ENCODE measurements around the gene EPHA8. TPM values are rescaled to one million over a fixed set of nuclear protein-coding genes. Genes with fewer than 3 reads are reported as not detected.

Gene EPHA8
- total and polyA plus RNA-seq, 2 donors (not counting 1 experiment from before 2014, with no cell fraction given): not detected

- no peaks in the 10 kb centered on the region for H3K9me3 Mint-ChIP-seq (ENCODE audit: insufficient read depth)
- Histone ChIP-seq H3K79me2 (ENCODE audit: control insufficient read depth, insufficient read depth, low read length) (no peaks in the 10 kb centered on the region), H3K27ac (ENCODE audit: low read length in 2 of 2) (no peak overlapping the region), H3K4me3 (ENCODE audit: control extremely low read depth in 1 of 5, extremely low read depth in 1 of 5, insufficient read depth in 1 of 5, low read depth in 2 of 5, low read length in 4 of 5) (no peak overlapping the region), H3K9ac (ENCODE audit: low read length) (no peak overlapping the region), H4K20me1 (ENCODE audit: control insufficient read depth, insufficient read depth, low read length, poor library complexity, severe bottlenecking) (no peaks in the 10 kb centered on the region), H3K9me3 (ENCODE audit: control extremely low read depth in 1 of 3, control insufficient read depth in 2 of 3, insufficient read depth in 1 of 3, low read length in 2 of 3) (peaks cover 0 to 5% (median 0%) of the 10 kb centered on the region in 3 donors), H3K4me2 (replicated peaks; ENCODE audit: low read depth, low read length, poor library complexity, severe bottlenecking) (no peak overlapping the region), H2AFZ (ENCODE audit: insufficient read depth, low read depth, low read length, poor library complexity, severe bottlenecking) (no peak overlapping the region), H3K27me3 (replicated peaks in 1 of 4; ENCODE audit: control extremely low read depth in 1 of 4, control insufficient read depth in 3 of 4, insufficient read depth in 4 of 4, low read length in 3 of 4) (peaks cover 0 to 24% (median 0%) of the 10 kb centered on the region in 4 experiments), H3K4me1 (ENCODE audit: control insufficient read depth in 2 of 2, insufficient read depth in 2 of 2, low read length in 2 of 2) (peaks cover 0 to 4% of the 10 kb centered on the region in 2 donors), H3K36me3 (replicated peaks in 1 of 2; ENCODE audit: control extremely low read depth in 1 of 2, control insufficient read depth in 1 of 2, extremely low read depth in 1 of 2, insufficient read depth in 2 of 2, low read length in 1 of 2) (no peaks in the 10 kb centered on the region)
- WGBS (ENCODE audit: insufficient coverage): 70% methylated on average over 8 of the region's 8 CpGs
- H3K27ac Mint-ChIP-seq: no peak overlapping the region
- CTCF ChIA-PET: interaction anchor here (1.1 to 3.2 kb wide), 4 partner anchors 46 to 510 kb away, joined by 3 to 26 read pairs (median 6); no protein-coding TSS in a partner anchor
- intact Hi-C loops (cut with micrococcal nuclease): no loop called here
- POLR2A ChIA-PET: no interaction called here
- H3K4me1 Mint-ChIP-seq: no peaks in the 10 kb centered on the region
- ATAC-seq (ENCODE audit: low read depth) (no peak), DNase-seq (no peak)
- H3K27me3 Mint-ChIP-seq: peaks cover 24% of the 10 kb centered on the region
- H3K4me3 Mint-ChIP-seq: no peak overlapping the region
- TF ChIP-seq EZH2 (IDR thresholded peaks at IDR 0.05; ENCODE audit: borderline replicate concordance, insufficient read depth, low read depth, low read length, poor library complexity, severe bottlenecking) (no peak), CTCF (IDR thresholded peaks at IDR 0.05) (no peak)
Measured at GRCh38 chr1:22641247-22641646, 78.0 kb downstream of the EPHA8 start.

GRCh38 chr1:22641906-22642636 lies 78.8 kb downstream of the EPHA8 start:
- WGBS (ENCODE audit: insufficient coverage): 11% methylated on average over 11 of the region's 18 CpGs
- POLR2A ChIA-PET: no interaction called here

More at GRCh38 chr1:22641906-22642636, 78.8 kb downstream of the EPHA8 start:
- H3K9ac ChIP-seq (ENCODE audit: low read length): no peak overlapping the region
- H3K4me1 ChIP-seq (ENCODE audit: control insufficient read depth in 2 of 2, insufficient read depth in 2 of 2, low read length in 2 of 2): peaks cover 0 to 4% of the 10 kb centered on the region in 2 donors
- ATAC-seq (ENCODE audit: low read depth) (peak; percentile 81), DNase-seq (peak; percentile 73)
- Mint-ChIP-seq H3K4me3 (no peak overlapping the region), H3K27me3 (peaks cover 20% of the 10 kb centered on the region), H3K4me1 (no peaks in the 10 kb centered on the region), H3K9me3 (ENCODE audit: insufficient read depth) (no peaks in the 10 kb centered on the region), H3K27ac (no peak overlapping the region)
- no peaks in the 10 kb centered on the region for H3K36me3 ChIP-seq (replicated peaks in 1 of 2; ENCODE audit: control extremely low read depth in 1 of 2, control insufficient read depth in 1 of 2, extremely low read depth in 1 of 2, insufficient read depth in 2 of 2, low read length in 1 of 2)
- H3K4me2 ChIP-seq (replicated peaks; ENCODE audit: low read depth, low read length, poor library complexity, severe bottlenecking): peak overlapping the region; percentile 17
- CTCF ChIA-PET: interaction anchor here (0.9 to 3.2 kb wide), 6 partner anchors 9 to 516 kb away, joined by 3 to 26 read pairs (median 3); no protein-coding TSS in a partner anchor
- H3K9me3 ChIP-seq (ENCODE audit: control extremely low read depth in 1 of 3, control insufficient read depth in 2 of 3, insufficient read depth in 1 of 3, low read length in 2 of 3): no peaks in the 10 kb centered on the region
- intact Hi-C loops (cut with micrococcal nuclease): no loop called here
- no peaks in the 10 kb centered on the region for H4K20me1 ChIP-seq (ENCODE audit: control insufficient read depth, insufficient read depth, low read length, poor library complexity, severe bottlenecking)
- no peak overlapping the region for H3K27ac ChIP-seq (ENCODE audit: low read length in 2 of 2)
- TF ChIP-seq EZH2 (IDR thresholded peaks at IDR 0.05; ENCODE audit: borderline replicate concordance, insufficient read depth, low read depth, low read length, poor library complexity, severe bottlenecking) (no peak), CTCF (IDR thresholded peaks at IDR 0.05) (peak; percentile 81)
- H3K4me3 ChIP-seq (ENCODE audit: control extremely low read depth in 1 of 5, extremely low read depth in 1 of 5, insufficient read depth in 1 of 5, low read depth in 2 of 5, low read length in 4 of 5): no peak overlapping the region
- peaks cover 0 to 24% (median 0%) of the 10 kb centered on the region in 4 experiments for H3K27me3 ChIP-seq (replicated peaks in 1 of 4; ENCODE audit: control extremely low read depth in 1 of 4, control insufficient read depth in 3 of 4, insufficient read depth in 4 of 4, low read length in 3 of 4)
- H2AFZ ChIP-seq (ENCODE audit: insufficient read depth, low read depth, low read length, poor library complexity, severe bottlenecking): no peak overlapping the region
- no peaks in the 10 kb centered on the region for H3K79me2 ChIP-seq (ENCODE audit: control insufficient read depth, insufficient read depth, low read length)
